HCT116 (cell line): ENCODE results near the gene SLC6A8. TPM values are rescaled to one million over a fixed set of nuclear protein-coding genes. Genes with fewer than 3 reads are reported as not detected.

ENCODE experiments used
- ATAC-seq: fragments of 200-7000 bp; cut with Tn5 transposase; 2 replicates; pipeline ENCODE4 v1.9.1; 2020; ENCODE audit warnings: mild to moderate bottlenecking, moderate library complexity
- BruUV-seq: library from RNA; stranded (reverse); fragments of 400-500 nt; replicated peaks from 2 replicates; lab custom pipeline; 2021; lab: Mats Ljungman, UMichigan
- CTCF ChIA-PET: fragments of 300-600 bp; sonication (Branson Sonifier 250); formaldehyde crosslinking; loops from one replicate; lab custom pipeline; 2021; ENCODE audit warnings: antibody characterized with exemption; lab: Charles Lee
- POLR2A ChIA-PET: fragments of 300-600, 350-600 bp; sonication (Branson Sonifier 250); formaldehyde crosslinking; loops from one replicate; lab custom pipeline; 2021; ENCODE audit warnings: antibody characterized with exemption; lab: Charles Lee
- RAD21 ChIA-PET, 2 experiments: fragments of 300-600 bp; sonication (Branson Sonifier 250); formaldehyde crosslinking; loops; one replicate each; lab custom pipeline; 2023; ENCODE audit warnings: low total read pairs in 2 of 2; ENCODE audit not compliant: uncharacterized antibody in 2 of 2, unreplicated experiment in 2 of 2, low non-redundant PET in 1 of 2; lab: Charles Lee
- DNase-seq: peaks from one replicate; pipeline ENCODE4 v3.0.0-alpha.2; 2010; ENCODE audit warnings: low read depth, low spot score
- H2AFZ ChIP-seq: fragments of 200-600 bp; shearing (Covaris generic), sonication (generic); 2 replicates; pipeline ENCODE4 v1.6.1; 2017; ENCODE audit warnings: low read depth, mixed run types, mixed read lengths, antibody characterized with exemption, low read length; ENCODE audit not compliant: poor library complexity, severe bottlenecking
- H3K27ac ChIP-seq: 2 replicates; pipeline ENCODE4 v1.5.1; 2012; ENCODE audit warnings: low read depth, low read length
- H3K27me3 ChIP-seq: fragments of 200-600 bp; sonication (generic); 2 replicates; pipeline ENCODE4 v1.6.1; 2016; ENCODE audit warnings: mixed run types, low read length, mixed read lengths; ENCODE audit not compliant: insufficient read depth
- H3K36me3 ChIP-seq, 2 experiments: fragments of 200-500 bp in 1 of 2; fragments of 200-600 bp in 1 of 2; sonication (Bioruptor generic) in 1 of 2; sonication (generic) in 1 of 2; 2 replicates each; pipeline versions ENCODE4 v1.5.1 to v1.6.1; 2014 to 2016; ENCODE audit warnings: low read length in 2 of 2, inconsistent platforms in 1 of 2, mixed read lengths in 1 of 2, mixed run types in 1 of 2; ENCODE audit not compliant: insufficient read depth in 2 of 2, control insufficient read depth in 1 of 2
- H3K4me1 ChIP-seq, 2 experiments: fragments of 200-600 bp in 1 of 2; sonication (generic) in 1 of 2; 2 replicates each; pipeline versions ENCODE4 v1.5.1 to v1.6.1; 2012 to 2017; ENCODE audit warnings: low read length in 2 of 2, inconsistent platforms in 1 of 2, mild to moderate bottlenecking in 1 of 2, mixed read lengths in 1 of 2, mixed run types in 1 of 2, moderate library complexity in 1 of 2; ENCODE audit not compliant: insufficient read depth in 2 of 2, control insufficient read depth in 1 of 2
- H3K4me2 ChIP-seq: fragments of 200-600 bp; sonication (generic); 2 replicates; pipeline ENCODE4 v1.6.1; 2017; ENCODE audit warnings: mixed run types, low read length, mixed read lengths
- H3K4me3 ChIP-seq, 2 experiments: fragments of 200-600 bp in 1 of 2; sonication (generic) in 1 of 2; replicated peaks in 1 of 2; 2 replicates each; pipeline ENCODE4 v1.5.1; 2011 to 2016; ENCODE audit warnings: low read length in 2 of 2, control low read depth in 1 of 2, low read depth in 1 of 2, mild to moderate bottlenecking in 1 of 2, mixed read lengths in 1 of 2, mixed run types in 1 of 2
- H3K79me2 ChIP-seq: fragments of 200-600 bp; sonication (generic); 2 replicates; pipeline ENCODE4 v1.6.1; 2017; ENCODE audit warnings: mild to moderate bottlenecking, mixed run types, low read length, moderate library complexity, mixed read lengths; ENCODE audit not compliant: insufficient read depth
- H3K9ac ChIP-seq: fragments of 200-600 bp; sonication (generic); 2 replicates; pipeline ENCODE4 v1.6.1; 2016; ENCODE audit warnings: low read length, mixed read lengths
- H3K9me2 ChIP-seq: fragments of 200-600 bp; sonication (generic), shearing (Covaris generic); 2 replicates; pipeline ENCODE4 v1.6.1; 2017; ENCODE audit warnings: mixed run types, mild to moderate bottlenecking, moderate library complexity; ENCODE audit not compliant: insufficient read depth
- H3K9me3 ChIP-seq, 2 experiments: fragments of 200-500 bp in 1 of 2; fragments of 200-600 bp in 1 of 2; sonication (Bioruptor generic) in 1 of 2; sonication (generic) in 1 of 2; 2 replicates each; pipeline ENCODE4 v1.6.1; 2014 to 2017; ENCODE audit warnings: low read length in 2 of 2, mixed read lengths in 2 of 2, inconsistent platforms in 1 of 2, low read depth in 1 of 2, mild to moderate bottlenecking in 1 of 2, mixed run types in 1 of 2, moderate library complexity in 1 of 2; ENCODE audit not compliant: control insufficient read depth in 1 of 2, insufficient read depth in 1 of 2
- H4K20me1 ChIP-seq: fragments of 200-600 bp; sonication (generic), shearing (Covaris generic); 2 replicates; pipeline ENCODE4 v1.6.1; 2017; ENCODE audit warnings: mixed run types, mild to moderate bottlenecking, moderate library complexity; ENCODE audit not compliant: insufficient read depth
- CBX3 ChIP-seq: IDR thresholded peaks from 2 replicates; pipeline ENCODE4 v1.6.1; 2012; ENCODE audit warnings: low read depth
- CEBPB ChIP-seq: IDR thresholded peaks from 2 replicates; pipeline ENCODE4 v1.6.1; 2012; ENCODE audit warnings: low read depth
- EGR1 ChIP-seq: IDR thresholded peaks from 2 replicates; pipeline ENCODE4 v1.6.1; 2012; ENCODE audit warnings: low read depth
- EZH2 ChIP-seq: fragments of 200-600 bp; sonication (generic); IDR thresholded peaks from 2 replicates; pipeline ENCODE4 v1.6.1; 2017; ENCODE audit warnings: antibody characterized with exemption, mixed run types
- EZH2phosphoT487 ChIP-seq: fragments of 200-600 bp; IDR thresholded peaks from 2 replicates; pipeline ENCODE4 v1.6.1; 2018; ENCODE audit warnings: antibody characterized with exemption, borderline replicate concordance
- FOSL1 ChIP-seq: IDR thresholded peaks from 2 replicates; pipeline ENCODE4 v1.6.1; 2012; ENCODE audit warnings: low read depth
- POLR2A ChIP-seq: IDR thresholded peaks from 2 replicates; pipeline ENCODE4 v1.7.0; 2011; ENCODE audit warnings: borderline replicate concordance; ENCODE audit not compliant: insufficient read depth, insufficient read length; ENCODE audit errors: extremely low read depth
- POLR2AphosphoS5 ChIP-seq: IDR thresholded peaks from 2 replicates; pipeline ENCODE4 v1.6.1; 2011; ENCODE audit warnings: mild to moderate bottlenecking, low read depth, low read length, moderate library complexity
- SIN3A ChIP-seq: IDR thresholded peaks from 2 replicates; pipeline ENCODE4 v1.6.1; 2012; ENCODE audit warnings: low read depth
- SP1 ChIP-seq: IDR thresholded peaks from 2 replicates; pipeline ENCODE4 v1.6.1; 2012; ENCODE audit warnings: low read depth
- SRF ChIP-seq: IDR thresholded peaks from 2 replicates; pipeline ENCODE4 v1.6.1; 2012; ENCODE audit warnings: low read depth
- TCF7L2 ChIP-seq: IDR thresholded peaks from 2 replicates; pipeline ENCODE4 v1.7.0; 2011; ENCODE audit warnings: borderline replicate concordance, inconsistent platforms; ENCODE audit not compliant: insufficient read depth, insufficient read length; ENCODE audit errors: extremely low read depth
- YY1 ChIP-seq: IDR thresholded peaks from 2 replicates; pipeline ENCODE4 v1.6.1; 2011; ENCODE audit warnings: low read length, low read depth, moderate library complexity, mild to moderate bottlenecking; ENCODE audit not compliant: insufficient replicate concordance; ENCODE audit errors: extremely low read depth
- ZFX ChIP-seq: fragments of 450-650 bp; IDR thresholded peaks from 2 replicates; pipeline ENCODE4 v1.6.1; 2017
- ZNF274 ChIP-seq: fragments of 200-500 bp; sonication (Bioruptor generic); IDR thresholded peaks from 2 replicates; pipeline ENCODE4 v1.6.1; 2014; ENCODE audit warnings: mild to moderate bottlenecking, low read depth, low read length, inconsistent platforms
- intact Hi-C: fragments of 100-400 bp; cut with micrococcal nuclease; formaldehyde crosslinking; loops from 2 replicates; pipeline ENCODE4 v1.10.0; 2022
- total RNA-seq: library from RNA; stranded (reverse); gene quantifications from one replicate; pipeline ENCODE4 v1.2.1, GENCODE V29; 2021; ENCODE audit not compliant: unreplicated experiment
- TF ChIP-seq, protein P1 (sequence below), 3 experiments: fragments of 200-600 bp in 1 of 3; sonication (generic) in 1 of 3; IDR thresholded peaks in 2 of 3; conservative IDR thresholded peaks in 1 of 3; 2 replicates each; pipeline ENCODE4 v1.5.1; 2012 to 2017; ENCODE audit warnings: low read depth in 2 of 3, low read length in 2 of 3, antibody characterized with exemption in 1 of 3, borderline replicate concordance in 1 of 3, control low read depth in 1 of 3, mild to moderate bottlenecking in 1 of 3, mixed read lengths in 1 of 3, mixed run types in 1 of 3, moderate library complexity in 1 of 3; ENCODE audit not compliant: insufficient read depth in 1 of 3
- TF ChIP-seq, protein P2 (sequence below): IDR thresholded peaks from 2 replicates; pipeline ENCODE4 v1.6.1; 2012

SLC6A8 gene
- total RNA-seq, 1 experiment from 2014 or later: 101 TPM

DNA sequence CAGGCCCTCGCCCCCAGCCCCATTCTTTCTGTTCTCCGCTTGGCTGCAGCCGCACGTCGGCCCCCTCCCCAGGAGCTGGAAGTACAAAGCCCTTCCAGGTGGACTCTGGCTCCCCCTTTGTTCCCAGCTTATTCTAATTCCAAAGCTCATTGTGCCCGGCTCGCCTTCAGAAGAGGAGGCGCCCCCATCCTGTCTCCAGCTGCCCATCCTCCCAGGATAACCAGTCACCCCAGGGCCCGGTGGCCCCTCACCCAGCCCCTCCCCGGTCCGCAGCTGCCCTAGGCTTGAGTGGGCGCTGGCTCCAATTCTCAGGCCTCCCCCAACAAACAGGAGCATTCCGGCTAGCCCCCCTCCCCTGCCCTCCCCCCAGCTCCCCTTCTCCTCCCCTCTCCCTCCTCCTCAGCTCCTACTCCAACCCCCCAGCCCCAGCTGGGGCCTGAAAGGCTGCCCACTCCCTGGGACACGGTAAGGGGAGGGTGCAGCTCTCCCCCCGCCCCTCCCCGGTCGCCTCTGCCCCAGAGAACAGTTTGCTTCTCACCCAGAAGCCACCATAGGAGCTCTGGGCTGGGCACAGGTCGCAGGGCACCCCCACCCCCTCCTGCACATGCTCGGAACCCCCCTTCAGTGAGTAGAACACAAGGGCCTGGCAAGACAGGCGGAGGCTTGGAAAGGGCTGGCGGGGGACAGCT, 3.1 kb upstream of the SLC6A8 start:
- Histone ChIP-seq H3K79me2 (peaks cover 3% of the 10 kb centered on the region; the same call in 1 of the 2 replicates), H3K9me2 (no peaks in the 10 kb centered on the region), H3K9me3 (no peaks in the 10 kb centered on the region), H3K4me1 (peaks cover 0 to 15% of the 10 kb centered on the region in 2 experiments; a peak in 2 of 4 replicates), H4K20me1 (no peaks in the 10 kb centered on the region), H3K36me3 (no peaks in the 10 kb centered on the region), H3K4me2 (no peak overlapping the region), H3K9ac (no peak overlapping the region), H3K27ac (no peak overlapping the region), H3K27me3 (no peaks in the 10 kb centered on the region), H3K4me3 (no peak overlapping the region), H2AFZ (no peak overlapping the region)
- ChIA-PET CTCF (no interaction called here), POLR2A (no interaction called here), RAD21 (no interaction called here)
- TF ChIP-seq POLR2A (no peak), YY1 (no peak), SRF (no peak), ZNF274 (no peak), CBX3 (no peak), SP1 (no peak), SIN3A (no peak), FOSL1 (no peak), TCF7L2 (no peak), EZH2phosphoT487 (no peak), EGR1 (no peak), EZH2 (no peak), CEBPB (no peak), ZFX (no peak), POLR2AphosphoS5 (no peak)
- TF ChIP-seq, protein P1, sequence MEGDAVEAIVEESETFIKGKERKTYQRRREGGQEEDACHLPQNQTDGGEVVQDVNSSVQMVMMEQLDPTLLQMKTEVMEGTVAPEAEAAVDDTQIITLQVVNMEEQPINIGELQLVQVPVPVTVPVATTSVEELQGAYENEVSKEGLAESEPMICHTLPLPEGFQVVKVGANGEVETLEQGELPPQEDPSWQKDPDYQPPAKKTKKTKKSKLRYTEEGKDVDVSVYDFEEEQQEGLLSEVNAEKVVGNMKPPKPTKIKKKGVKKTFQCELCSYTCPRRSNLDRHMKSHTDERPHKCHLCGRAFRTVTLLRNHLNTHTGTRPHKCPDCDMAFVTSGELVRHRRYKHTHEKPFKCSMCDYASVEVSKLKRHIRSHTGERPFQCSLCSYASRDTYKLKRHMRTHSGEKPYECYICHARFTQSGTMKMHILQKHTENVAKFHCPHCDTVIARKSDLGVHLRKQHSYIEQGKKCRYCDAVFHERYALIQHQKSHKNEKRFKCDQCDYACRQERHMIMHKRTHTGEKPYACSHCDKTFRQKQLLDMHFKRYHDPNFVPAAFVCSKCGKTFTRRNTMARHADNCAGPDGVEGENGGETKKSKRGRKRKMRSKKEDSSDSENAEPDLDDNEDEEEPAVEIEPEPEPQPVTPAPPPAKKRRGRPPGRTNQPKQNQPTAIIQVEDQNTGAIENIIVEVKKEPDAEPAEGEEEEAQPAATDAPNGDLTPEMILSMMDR (IDR thresholded peaks at IDR 0.05 in 2 of 3, conservative IDR thresholded peaks at IDR 0.05 in 1 of 3; ENCODE audit: borderline replicate concordance in 1 of 3, insufficient read depth in 1 of 3, low read depth in 2 of 3, low read length in 2 of 3): no peak
- TF ChIP-seq, protein P2, sequence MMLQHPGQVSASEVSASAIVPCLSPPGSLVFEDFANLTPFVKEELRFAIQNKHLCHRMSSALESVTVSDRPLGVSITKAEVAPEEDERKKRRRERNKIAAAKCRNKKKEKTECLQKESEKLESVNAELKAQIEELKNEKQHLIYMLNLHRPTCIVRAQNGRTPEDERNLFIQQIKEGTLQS: no peak
- no TSS peak for BruUV-seq
- DNase-seq (no peak), ATAC-seq (no peak)
- intact Hi-C loops: no loop called here
